Nephron progenitor cell (in vitro differentiated cells): ENCODE data around the gene SYNE2.

Experiments used
- DNase-seq: peaks from one replicate; pipeline ENCODE4 v3.0.0; 2021
- H3K27ac Mint-ChIP-seq: 2 replicates; pipeline ENCODE4 v1.8.0; 2021; ENCODE audit warnings: mild to moderate bottlenecking, moderate library complexity, mixed read lengths
- H3K27me3 Mint-ChIP-seq: 2 replicates; pipeline ENCODE4 v1.8.0; 2021; ENCODE audit warnings: mild to moderate bottlenecking, low read depth, mixed read lengths; ENCODE audit not compliant: poor library complexity
- H3K36me3 Mint-ChIP-seq: 2 replicates; pipeline ENCODE4 v1.8.0; 2021; ENCODE audit warnings: low read depth, mixed read lengths
- H3K4me1 Mint-ChIP-seq: 2 replicates; pipeline ENCODE4 v1.8.0; 2021; ENCODE audit warnings: mixed read lengths
- H3K4me3 Mint-ChIP-seq: 2 replicates; pipeline ENCODE4 v1.8.0; 2021; ENCODE audit warnings: mild to moderate bottlenecking, moderate library complexity, mixed read lengths
- H3K9me3 Mint-ChIP-seq: 2 replicates; pipeline ENCODE4 v1.8.0; 2021; ENCODE audit warnings: mild to moderate bottlenecking, moderate library complexity, mixed read lengths
- TF ChIP-seq, protein P1 (sequence below): fragments of 200-600 bp; sonication (generic); IDR thresholded peaks from 2 replicates; pipeline ENCODE4 v1.5.0; 2021; ENCODE audit warnings: antibody characterized with exemption

SYNE2 gene

DNA sequence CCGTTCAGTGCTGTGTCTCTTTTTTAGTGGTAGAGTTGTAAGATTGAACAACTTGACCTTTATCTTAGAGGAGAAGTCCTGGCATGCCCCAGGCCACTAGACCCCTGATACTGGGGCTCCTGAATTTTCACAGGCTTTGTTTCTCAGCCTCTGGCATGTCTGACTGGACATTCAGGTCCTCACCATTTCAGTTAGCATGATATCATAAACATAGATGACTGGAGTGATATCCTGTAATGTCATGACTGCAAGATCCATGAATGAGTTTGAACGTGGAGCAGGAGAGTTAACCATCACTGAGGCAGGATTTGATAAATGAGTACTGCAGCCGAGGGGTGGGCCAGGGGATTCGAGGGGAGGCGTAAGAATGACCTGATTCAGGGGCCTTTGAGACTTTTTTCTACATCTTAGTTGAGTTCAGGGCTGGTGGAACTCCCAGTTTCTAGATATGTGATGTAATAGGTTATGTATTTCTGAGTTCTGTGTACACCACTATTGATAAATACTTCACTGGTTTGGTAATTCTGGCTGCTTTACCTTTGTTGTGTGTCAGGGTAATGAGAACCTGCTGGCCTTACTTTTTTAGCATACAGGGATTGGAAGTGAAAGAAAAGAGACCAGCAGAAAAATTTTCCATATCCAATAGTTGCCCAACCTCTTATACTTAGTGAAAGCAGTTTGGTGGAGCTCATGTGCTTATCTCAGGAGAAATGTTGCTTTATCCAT is 217.0 kb downstream of the SYNE2 start:
- no peaks in the 10 kb centered on the region for H3K4me1 Mint-ChIP-seq
- peaks cover 56% of the 10 kb centered on the region for H3K36me3 Mint-ChIP-seq
- TF ChIP-seq, protein P1, sequence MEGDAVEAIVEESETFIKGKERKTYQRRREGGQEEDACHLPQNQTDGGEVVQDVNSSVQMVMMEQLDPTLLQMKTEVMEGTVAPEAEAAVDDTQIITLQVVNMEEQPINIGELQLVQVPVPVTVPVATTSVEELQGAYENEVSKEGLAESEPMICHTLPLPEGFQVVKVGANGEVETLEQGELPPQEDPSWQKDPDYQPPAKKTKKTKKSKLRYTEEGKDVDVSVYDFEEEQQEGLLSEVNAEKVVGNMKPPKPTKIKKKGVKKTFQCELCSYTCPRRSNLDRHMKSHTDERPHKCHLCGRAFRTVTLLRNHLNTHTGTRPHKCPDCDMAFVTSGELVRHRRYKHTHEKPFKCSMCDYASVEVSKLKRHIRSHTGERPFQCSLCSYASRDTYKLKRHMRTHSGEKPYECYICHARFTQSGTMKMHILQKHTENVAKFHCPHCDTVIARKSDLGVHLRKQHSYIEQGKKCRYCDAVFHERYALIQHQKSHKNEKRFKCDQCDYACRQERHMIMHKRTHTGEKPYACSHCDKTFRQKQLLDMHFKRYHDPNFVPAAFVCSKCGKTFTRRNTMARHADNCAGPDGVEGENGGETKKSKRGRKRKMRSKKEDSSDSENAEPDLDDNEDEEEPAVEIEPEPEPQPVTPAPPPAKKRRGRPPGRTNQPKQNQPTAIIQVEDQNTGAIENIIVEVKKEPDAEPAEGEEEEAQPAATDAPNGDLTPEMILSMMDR = no peak
- no peak for DNase-seq
- H3K4me3 Mint-ChIP-seq = no peak overlapping the region
- no peaks in the 10 kb centered on the region for H3K27me3 Mint-ChIP-seq
- H3K27ac Mint-ChIP-seq = no peak overlapping the region
- H3K9me3 Mint-ChIP-seq = no peaks in the 10 kb centered on the region

DNA sequence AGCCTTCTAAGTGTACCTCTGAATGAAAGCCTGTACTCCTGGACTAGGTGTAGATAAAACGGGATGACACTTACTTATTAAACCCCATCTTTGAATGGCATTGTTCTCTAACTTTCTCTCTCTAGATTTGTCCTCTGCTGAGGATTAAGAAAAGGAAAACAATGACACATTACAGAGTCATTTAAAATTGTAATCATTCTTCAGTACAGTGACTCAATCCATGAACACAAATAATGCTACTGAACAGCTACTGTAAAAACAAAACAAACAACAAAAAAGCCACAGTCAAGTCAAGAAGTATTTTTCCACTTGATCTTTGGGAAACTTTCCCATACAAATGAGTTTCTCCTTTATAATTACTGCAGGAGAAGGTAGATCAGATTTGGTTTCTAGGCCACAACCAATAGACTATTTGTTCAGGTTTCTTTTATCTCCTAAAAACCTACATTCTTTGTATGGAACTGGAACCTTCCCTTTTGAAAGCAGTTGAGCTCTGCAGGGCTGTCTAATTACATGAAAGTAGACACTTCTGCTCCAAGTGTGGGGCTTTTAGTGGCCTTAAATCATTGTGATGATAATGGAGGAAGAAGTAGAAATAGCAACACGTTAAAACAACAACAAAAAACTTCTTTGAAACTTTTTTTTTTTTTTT is 222.3 kb downstream of the SYNE2 start:
- Mint-ChIP-seq H3K36me3 (peaks cover 63% of the 10 kb centered on the region), H3K4me3 (no peak overlapping the region), H3K9me3 (no peaks in the 10 kb centered on the region), H3K27me3 (no peaks in the 10 kb centered on the region), H3K27ac (no peak overlapping the region), H3K4me1 (no peaks in the 10 kb centered on the region)
- no peak for DNase-seq
- TF ChIP-seq, protein P1 = no peak

DNA sequence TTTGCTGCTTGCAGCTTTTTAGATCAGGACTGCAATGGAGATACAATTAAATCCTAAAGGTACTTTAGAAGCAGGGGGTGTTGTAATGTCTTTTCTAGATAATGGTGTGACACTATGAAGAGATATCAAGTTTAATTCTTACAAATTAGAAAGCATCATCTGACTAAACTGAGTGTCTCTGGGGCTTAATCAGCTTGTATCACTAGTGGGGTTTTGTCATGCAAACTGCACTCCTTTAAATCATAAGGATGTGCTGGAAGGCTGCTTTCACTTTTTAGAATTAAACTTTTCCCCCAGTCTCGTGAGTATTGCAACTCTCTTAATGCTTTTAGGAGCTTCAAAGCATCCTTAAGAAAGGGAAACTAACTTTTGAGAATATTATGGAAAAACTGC is 222.8 kb downstream of the SYNE2 start:
- H3K4me3 Mint-ChIP-seq = no peak overlapping the region
- H3K36me3 Mint-ChIP-seq = peaks cover 63% of the 10 kb centered on the region
- H3K27me3 Mint-ChIP-seq = no peaks in the 10 kb centered on the region
- no peak overlapping the region for H3K27ac Mint-ChIP-seq
- no peaks in the 10 kb centered on the region for H3K4me1 Mint-ChIP-seq
- no peaks in the 10 kb centered on the region for H3K9me3 Mint-ChIP-seq
- TF ChIP-seq, protein P1 = no peak
- DNase-seq = no peak

DNA sequence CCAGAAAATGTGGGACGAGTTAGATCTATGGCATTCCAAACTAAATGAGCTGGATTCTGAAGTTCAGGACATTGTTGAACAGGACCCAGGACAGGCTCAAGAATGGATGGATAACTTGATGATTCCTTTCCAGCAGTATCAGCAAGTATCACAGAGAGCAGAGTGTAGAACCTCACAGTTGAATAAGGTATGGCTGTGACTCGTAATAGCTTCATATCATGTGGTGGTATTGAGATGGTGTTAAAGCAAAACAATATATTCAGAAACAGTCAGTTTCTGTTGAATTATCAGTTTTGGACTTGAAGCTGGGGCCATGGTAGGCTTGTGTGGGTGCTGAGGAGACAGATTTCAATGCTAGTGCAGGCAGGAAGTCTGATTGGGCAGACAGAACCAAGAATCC is 227.6 kb downstream of the SYNE2 start:
- Mint-ChIP-seq H3K9me3 (no peaks in the 10 kb centered on the region), H3K4me1 (no peaks in the 10 kb centered on the region), H3K27me3 (no peaks in the 10 kb centered on the region), H3K27ac (peak overlapping the region; percentile 75), H3K36me3 (peaks cover 51% of the 10 kb centered on the region), H3K4me3 (no peak overlapping the region)
- TF ChIP-seq, protein P1 = no peak
- DNase-seq = no peak

DNA sequence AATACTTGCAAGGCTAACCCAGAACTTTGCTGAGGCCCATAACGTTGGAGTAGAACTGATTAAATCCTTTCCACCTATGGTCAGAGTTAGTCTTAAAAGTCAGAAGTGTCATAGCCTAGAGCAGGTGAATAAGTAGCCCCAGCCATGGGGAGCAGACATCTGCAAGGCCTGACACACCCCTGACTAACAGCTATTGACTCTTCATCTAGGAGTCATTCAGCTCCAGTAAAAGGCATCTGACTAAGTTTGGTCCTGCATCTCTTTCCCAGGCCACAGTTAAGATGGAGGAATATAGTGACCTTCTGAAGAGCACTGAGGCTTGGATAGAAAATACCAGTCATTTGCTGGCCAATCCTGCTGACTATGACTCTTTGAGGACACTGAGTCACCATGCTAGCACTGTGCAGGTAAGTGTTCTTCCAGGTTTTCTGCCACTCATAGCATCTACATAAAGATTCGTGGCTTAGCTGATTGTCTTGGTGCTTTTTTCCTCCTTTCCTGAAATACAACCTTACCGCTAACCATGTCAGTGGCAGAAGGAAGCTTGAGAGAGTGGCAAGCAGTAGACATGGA is 228.5 kb downstream of the SYNE2 start:
- Mint-ChIP-seq H3K27me3 (no peaks in the 10 kb centered on the region), H3K4me1 (no peaks in the 10 kb centered on the region), H3K27ac (no peak overlapping the region), H3K9me3 (no peaks in the 10 kb centered on the region), H3K4me3 (no peak overlapping the region), H3K36me3 (peaks cover 57% of the 10 kb centered on the region)
- TF ChIP-seq, protein P1 = no peak
- DNase-seq = no peak
